Retinal pigment epithelial cell (primary cell): Measurements from ENCODE around the gene SIRT5.

Source experiments
- DNase-seq: peaks from one replicate; pipeline ENCODE4 v3.0.0-alpha.2; 2010; ENCODE audit warnings: low read depth
- H3K4me3 ChIP-seq: 2 replicates; pipeline ENCODE4 v1.5.1; 2011; ENCODE audit warnings: mild to moderate bottlenecking, low read length, control low read depth, moderate library complexity
- TF ChIP-seq, protein P1 (sequence below): conservative IDR thresholded peaks from 2 replicates; pipeline ENCODE4 v1.5.1; 2011; ENCODE audit warnings: low read depth, low read length, control low read depth, inconsistent platforms

Gene SIRT5

GRCh38 chr6:13648850-13649249 is 74.4 kb downstream of the SIRT5 start:
- TF ChIP-seq, protein P1, sequence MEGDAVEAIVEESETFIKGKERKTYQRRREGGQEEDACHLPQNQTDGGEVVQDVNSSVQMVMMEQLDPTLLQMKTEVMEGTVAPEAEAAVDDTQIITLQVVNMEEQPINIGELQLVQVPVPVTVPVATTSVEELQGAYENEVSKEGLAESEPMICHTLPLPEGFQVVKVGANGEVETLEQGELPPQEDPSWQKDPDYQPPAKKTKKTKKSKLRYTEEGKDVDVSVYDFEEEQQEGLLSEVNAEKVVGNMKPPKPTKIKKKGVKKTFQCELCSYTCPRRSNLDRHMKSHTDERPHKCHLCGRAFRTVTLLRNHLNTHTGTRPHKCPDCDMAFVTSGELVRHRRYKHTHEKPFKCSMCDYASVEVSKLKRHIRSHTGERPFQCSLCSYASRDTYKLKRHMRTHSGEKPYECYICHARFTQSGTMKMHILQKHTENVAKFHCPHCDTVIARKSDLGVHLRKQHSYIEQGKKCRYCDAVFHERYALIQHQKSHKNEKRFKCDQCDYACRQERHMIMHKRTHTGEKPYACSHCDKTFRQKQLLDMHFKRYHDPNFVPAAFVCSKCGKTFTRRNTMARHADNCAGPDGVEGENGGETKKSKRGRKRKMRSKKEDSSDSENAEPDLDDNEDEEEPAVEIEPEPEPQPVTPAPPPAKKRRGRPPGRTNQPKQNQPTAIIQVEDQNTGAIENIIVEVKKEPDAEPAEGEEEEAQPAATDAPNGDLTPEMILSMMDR: no peak
- DNase-seq: no peak
- H3K4me3 ChIP-seq: no peak overlapping the region

GRCh38 chr6:13649393-13649792 is 75.0 kb downstream of the SIRT5 start:
- TF ChIP-seq, protein P1: no peak
- DNase-seq: no peak
- no peak overlapping the region for H3K4me3 ChIP-seq

DNA sequence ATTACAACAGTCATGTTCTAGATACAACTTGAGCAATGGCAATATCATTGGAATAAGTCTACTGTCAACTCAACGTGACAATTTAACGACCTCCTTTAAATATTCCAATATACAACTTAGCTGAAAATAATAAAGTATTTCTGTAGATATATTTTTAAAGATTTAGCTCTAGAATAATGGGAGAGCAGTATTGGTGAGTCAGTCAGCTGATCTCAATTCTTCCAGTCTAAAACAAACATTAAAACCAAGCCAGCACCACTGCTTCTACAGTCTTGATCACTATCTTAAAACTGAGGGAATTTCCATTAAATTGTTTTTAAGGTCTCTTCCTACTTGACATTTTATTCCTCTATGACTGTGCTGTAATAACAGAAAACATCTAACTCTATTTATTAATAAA is 78.9 kb downstream of the SIRT5 start:
- H3K4me3 ChIP-seq: no peak overlapping the region
- TF ChIP-seq, protein P1: no peak
- no peak for DNase-seq

DNA sequence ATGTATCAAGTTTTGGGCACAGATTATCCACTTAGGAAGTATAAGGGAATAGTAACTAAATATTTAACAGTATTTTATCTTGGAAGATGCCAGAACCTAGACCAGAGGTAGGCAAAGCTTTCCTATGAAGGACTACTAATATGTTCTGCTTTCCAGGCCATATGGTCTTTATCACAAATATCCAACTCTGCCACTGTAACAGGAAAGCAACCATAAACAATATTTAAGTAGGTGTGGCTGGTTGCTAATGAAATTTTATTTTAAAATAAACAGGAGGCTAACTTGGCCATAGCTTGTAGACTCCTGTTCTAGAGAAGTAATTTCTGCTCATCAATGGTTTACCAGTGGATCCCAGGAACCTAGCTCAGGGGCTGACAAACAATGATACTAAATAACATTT is 80.1 kb downstream of the SIRT5 start:
- no peak for DNase-seq
- TF ChIP-seq, protein P1: no peak
- H3K4me3 ChIP-seq: no peak overlapping the region

GRCh38 chr6:13655700-13656099 is 81.3 kb downstream of the SIRT5 start:
- TF ChIP-seq, protein P1: no peak
- no peak overlapping the region for H3K4me3 ChIP-seq
- DNase-seq: no peak

DNA sequence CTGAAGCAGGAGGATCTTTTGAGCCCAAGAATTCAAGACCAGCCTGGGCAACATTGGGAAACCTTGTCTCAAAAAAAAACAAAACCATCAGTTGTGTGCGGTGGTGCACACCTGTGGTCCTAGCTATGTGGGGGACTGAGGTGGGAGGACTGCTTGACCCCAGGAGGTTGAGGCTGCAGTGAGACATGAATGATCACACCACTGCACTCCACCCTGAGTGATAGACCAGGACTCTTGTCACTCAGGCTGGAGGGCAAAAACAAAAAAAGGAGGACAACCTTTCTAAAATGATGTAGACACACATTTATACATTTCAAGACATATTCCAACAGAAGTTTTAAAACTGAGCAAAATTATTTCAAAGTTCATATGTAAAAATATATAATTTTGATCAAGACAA is 85.9 kb downstream of the SIRT5 start:
- TF ChIP-seq, protein P1: no peak
- H3K4me3 ChIP-seq: no peak overlapping the region
- DNase-seq: no peak

- DNase-seq: no peak
- TF ChIP-seq, protein P1: no peak
- no peak overlapping the region for H3K4me3 ChIP-seq
Observed at GRCh38 chr6:13660893-13661292, 86.5 kb downstream of the SIRT5 start.
